H1 (cell line): ENCODE data around the gene DIAPH2. TPM values are rescaled to one million over a fixed set of nuclear protein-coding genes. Genes with fewer than 3 reads are reported as not detected.

Source experiments
- CHD2 ChIP-seq: IDR thresholded peaks from 2 replicates; pipeline ENCODE4 v1.6.1; 2012; ENCODE audit warnings: low read length, improper control_type of control experiment
- HDAC2 ChIP-seq, 2 experiments: fragments of 300-600 bp in 1 of 2; sonication (generic) in 1 of 2; IDR thresholded peaks; 2 replicates each; pipeline ENCODE4 v1.6.1; 2011 to 2012; ENCODE audit warnings: low read depth in 2 of 2, low read length in 2 of 2, mild to moderate bottlenecking in 2 of 2, moderate library complexity in 2 of 2, borderline replicate concordance in 1 of 2, inconsistent platforms in 1 of 2
- polyA plus RNA-seq, 7 experiments: library from polyadenylated mRNA; depleted of rRNA in 3 of 7; stranded (reverse) in 5 of 7; unstranded in 2 of 7; fragments of >200 nt in 5 of 7; fragments of 200-250 nt in 2 of 7; gene quantifications; 1 replicate in 5 of 7; 2 replicates in 1 of 7; 4 replicates in 1 of 7; pipeline versions ENCODE4 v1.2.1 to v1.2.3, GENCODE V29; 2011 to 2013; ENCODE audit warnings: missing spikeins in 2 of 7, mixed read lengths in 2 of 7
- total RNA-seq: library from RNA; stranded (reverse); fragmentation: NEBNext Ultra II Directional; extraction: Animal tissue kit (Norgen Biotek cat#: 25700); gene quantifications from 2 replicates; pipeline ENCODE4 v1.2.1, GENCODE V29; 2021

Gene DIAPH2
- total and polyA plus RNA-seq, 2 of the 8 experiments (the other 6 are each of a cell fraction or from before 2014, with no cell fraction given), result 4.4 to 24.3 TPM

DNA sequence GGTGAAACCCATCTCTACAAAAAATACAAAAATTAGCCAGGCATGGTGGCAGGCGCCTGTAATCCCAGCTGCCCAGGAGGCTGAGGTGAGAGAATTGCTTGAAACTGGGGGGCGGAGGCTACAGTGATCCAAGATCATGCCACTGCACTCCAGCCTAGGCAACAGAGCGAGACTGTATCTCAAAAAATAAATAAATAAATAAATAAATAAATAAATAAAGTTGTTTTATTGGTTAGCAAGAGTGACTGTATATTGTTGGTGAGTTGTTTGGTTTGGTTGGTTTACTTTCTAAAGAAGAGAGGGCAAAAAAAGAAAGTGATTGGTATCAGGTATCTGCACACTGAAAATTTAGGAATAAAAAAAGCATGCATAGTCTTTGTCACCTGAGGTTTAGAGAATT is 700.0 kb downstream of the DIAPH2 start (continued):
- no peak for TF ChIP-seq HDAC2 (IDR thresholded peaks at IDR 0.05; ENCODE audit: borderline replicate concordance in 1 of 2, low read depth in 2 of 2, low read length in 2 of 2)
- no peak for TF ChIP-seq CHD2
